ENCODE data around the gene SQSTM1. TPM values are rescaled to one million over a fixed set of nuclear protein-coding genes. Genes with fewer than 3 reads are reported as not detected.

SQSTM1 gene
- total and polyA plus RNA-seq, 9 of the 15 experiments (the other 6 are each of a cell fraction or from before 2014, with no cell fraction given) = 5.6 to 148 (median 64.0) TPM

- peak; percentile 98 for TF ChIP-seq HIVEP1 (CRISPR knock-in tag; IDR thresholded peaks at IDR 0.05)
- TF ChIP-seq CEBPZ (IDR thresholded peaks at IDR 0.05; ENCODE audit: borderline replicate concordance, low read depth, low read length) = no peak
- no peak for TF ChIP-seq GABPB2 (CRISPR knock-in tag; conservative IDR thresholded peaks at IDR 0.05)
- TF ChIP-seq XRCC5 (IDR thresholded peaks at IDR 0.05; ENCODE audit: low read depth, low read length) = 0 out of 2 replicates have a peak, but pooled peaks have one; percentile 37
- TF ChIP-seq ZNF282 (CRISPR knock-in tag; IDR thresholded peaks at IDR 0.05) = no peak
- no peak for TF ChIP-seq ZC3H11A (IDR thresholded peaks at IDR 0.05; ENCODE audit: low read depth, low read length)
- TF ChIP-seq ATF7 (IDR thresholded peaks at IDR 0.05) = peak; percentile 96
- TF ChIP-seq ZNF584 (CRISPR knock-in tag; IDR thresholded peaks at IDR 0.05; ENCODE audit: low read depth) = no peak; the same call in 1 of the 2 replicates
- TF ChIP-seq POLR2A (conservative IDR thresholded peaks at IDR 0.05) = peak; percentile 52
- TF ChIP-seq MAZ (CRISPR knock-in tag; conservative IDR thresholded peaks at IDR 0.05 in 1 of 2, IDR thresholded peaks at IDR 0.05 in 1 of 2) = peak; percentile 63 to 93
- TF ChIP-seq TAF1 (IDR thresholded peaks at IDR 0.05; ENCODE audit: control insufficient read depth, extremely low read depth, insufficient read depth, low read length, severe bottlenecking) = peak; percentile 52
- TF ChIP-seq TFE3 (CRISPR knock-in tag; IDR thresholded peaks at IDR 0.05) = peak; percentile 82
- TF ChIP-seq FOXK1 (CRISPR knock-in tag; IDR thresholded peaks at IDR 0.05; ENCODE audit: borderline replicate concordance) = peak; percentile 57; the same call in 1 of the 2 replicates
- TF ChIP-seq ZEB2 (IDR thresholded peaks at IDR 0.05) = peak; percentile 83
- TF ChIP-seq BRD9 (IDR thresholded peaks at IDR 0.05; ENCODE audit: low read depth, partially characterized antibody) = no peak
- TF ChIP-seq FOXP1 (CRISPR knock-in tag; IDR thresholded peaks at IDR 0.05) = peak; percentile 67; the same call in 1 of the 2 replicates
- peak; percentile 74; the same call in 1 of the 2 replicates for TF ChIP-seq RREB1 (CRISPR knock-in tag; IDR thresholded peaks at IDR 0.05)
- no peak for TF ChIP-seq L3MBTL2 (IDR thresholded peaks at IDR 0.05)
Observed at GRCh38 chr5:179818746-179819295, 1.9 kb upstream of the SQSTM1 start (continued).

All from K562 (cell line).